Measurements from ENCODE around the gene FSHR. TPM values are rescaled to one million over a fixed set of nuclear protein-coding genes. Genes with fewer than 3 reads are reported as not detected.

The FSHR gene
- total RNA-seq, 1 donor, result not detected

DNA sequence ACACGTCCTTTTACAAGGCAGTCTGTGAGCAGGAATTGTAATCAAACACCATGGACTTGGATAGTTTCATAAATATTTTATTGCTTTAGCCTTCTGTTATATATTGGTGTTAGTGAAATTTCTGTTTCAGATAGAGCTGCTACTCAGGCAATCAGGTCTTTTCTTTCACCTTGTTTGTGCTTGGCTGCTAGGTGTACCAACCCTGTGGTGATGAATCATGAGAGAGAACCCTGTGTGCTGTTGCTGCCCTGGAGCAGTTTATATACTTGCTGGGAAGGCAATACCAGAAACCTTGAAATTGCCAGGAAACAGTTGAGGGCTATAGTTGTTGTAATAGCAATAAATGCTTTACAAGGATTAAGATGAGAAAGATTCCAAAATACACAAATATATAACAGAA is 84.5 kb downstream of the FSHR start:
- Histone ChIP-seq H3K4me3 (ENCODE audit: low read length) (no peak overlapping the region), H3K9me3 (ENCODE audit: low read depth, low read length) (no peaks in the 10 kb centered on the region), H3K27me3 (ENCODE audit: insufficient read depth, low read length) (no peaks in the 10 kb centered on the region), H3K4me1 (ENCODE audit: insufficient read depth, low read length) (no peaks in the 10 kb centered on the region)

DNA sequence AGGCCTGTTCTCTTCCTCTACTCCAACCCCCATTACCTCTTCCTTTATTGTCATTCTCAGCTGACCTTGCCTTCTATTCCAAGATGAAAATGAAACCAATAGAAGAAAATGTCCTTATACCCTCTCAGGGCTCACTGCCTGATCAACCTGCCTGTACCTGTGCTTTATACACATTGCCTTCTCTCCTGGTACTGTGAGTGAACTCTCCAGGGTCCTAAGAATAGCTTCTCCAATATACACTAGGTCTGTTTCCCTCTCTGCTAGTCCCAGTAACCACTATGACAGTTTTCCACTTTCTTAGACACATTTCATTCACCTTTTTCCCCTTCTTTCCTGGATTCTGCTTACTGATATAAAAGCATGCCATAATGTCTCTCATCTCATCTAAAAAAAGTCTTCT is 85.7 kb downstream of the FSHR start:
- H3K9me3 ChIP-seq (ENCODE audit: low read depth, low read length), result no peaks in the 10 kb centered on the region
- no peaks in the 10 kb centered on the region for H3K27me3 ChIP-seq (ENCODE audit: insufficient read depth, low read length)
- H3K4me3 ChIP-seq (ENCODE audit: low read length), result no peak overlapping the region
- H3K4me1 ChIP-seq (ENCODE audit: insufficient read depth, low read length), result no peaks in the 10 kb centered on the region

- Histone ChIP-seq H3K27me3 (ENCODE audit: insufficient read depth, low read length) (no peaks in the 10 kb centered on the region), H3K4me1 (ENCODE audit: insufficient read depth, low read length) (no peaks in the 10 kb centered on the region), H3K4me3 (ENCODE audit: low read length) (no peak overlapping the region), H3K9me3 (ENCODE audit: low read depth, low read length) (no peaks in the 10 kb centered on the region)
Observed at GRCh38 chr2:49067971-49068370, 86.3 kb downstream of the FSHR start.

- peaks cover 7% of the 10 kb centered on the region for H3K9me3 ChIP-seq (ENCODE audit: low read depth, low read length)
- no peak overlapping the region for H3K4me3 ChIP-seq (ENCODE audit: low read length)
- no peaks in the 10 kb centered on the region for H3K27me3 ChIP-seq (ENCODE audit: insufficient read depth, low read length)
- H3K4me1 ChIP-seq (ENCODE audit: insufficient read depth, low read length), result no peaks in the 10 kb centered on the region
Observed at GRCh38 chr2:49053156-49053555, 101.2 kb downstream of the FSHR start.

- H3K27me3 ChIP-seq (ENCODE audit: insufficient read depth, low read length), result no peaks in the 10 kb centered on the region
- H3K9me3 ChIP-seq (ENCODE audit: low read depth, low read length), result no peaks in the 10 kb centered on the region
- H3K4me1 ChIP-seq (ENCODE audit: insufficient read depth, low read length), result no peaks in the 10 kb centered on the region
- no peak overlapping the region for H3K4me3 ChIP-seq (ENCODE audit: low read length)
Observed at GRCh38 chr2:49050265-49050664, 104.0 kb downstream of the FSHR start.

DNA sequence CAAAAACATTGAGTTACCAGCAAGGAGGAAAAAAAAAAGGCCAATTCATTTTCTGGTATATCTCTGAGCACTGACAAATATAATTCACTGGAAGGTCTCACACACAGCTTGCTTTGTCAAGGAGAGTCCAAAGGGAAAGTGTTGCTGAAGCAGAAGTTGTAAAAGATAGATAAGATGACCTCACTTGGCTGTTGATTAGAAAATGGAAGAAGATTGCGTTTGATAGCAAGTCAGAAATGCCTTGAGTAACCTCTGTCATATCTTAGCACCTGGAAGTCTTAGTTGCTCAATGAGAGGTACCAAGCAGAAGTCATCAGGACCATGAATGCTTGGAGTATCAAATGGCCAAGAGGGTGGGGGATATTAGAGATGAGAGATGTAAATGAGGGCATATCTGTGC is 105.2 kb downstream of the FSHR start:
- Histone ChIP-seq H3K4me1 (ENCODE audit: insufficient read depth, low read length) (no peaks in the 10 kb centered on the region), H3K9me3 (ENCODE audit: low read depth, low read length) (no peaks in the 10 kb centered on the region), H3K27me3 (ENCODE audit: insufficient read depth, low read length) (no peaks in the 10 kb centered on the region), H3K4me3 (ENCODE audit: low read length) (no peak overlapping the region)

GRCh38 chr2:49045083-49045482 is 109.2 kb downstream of the FSHR start:
- no peak overlapping the region for H3K4me3 ChIP-seq (ENCODE audit: low read length)
- no peaks in the 10 kb centered on the region for H3K9me3 ChIP-seq (ENCODE audit: low read depth, low read length)
- no peaks in the 10 kb centered on the region for H3K4me1 ChIP-seq (ENCODE audit: insufficient read depth, low read length)
- H3K27me3 ChIP-seq (ENCODE audit: insufficient read depth, low read length), result no peaks in the 10 kb centered on the region

GRCh38 chr2:49044350-49045079 is 109.8 kb downstream of the FSHR start:
- Histone ChIP-seq H3K27me3 (ENCODE audit: insufficient read depth, low read length) (no peaks in the 10 kb centered on the region), H3K4me1 (ENCODE audit: insufficient read depth, low read length) (no peaks in the 10 kb centered on the region), H3K4me3 (ENCODE audit: low read length) (no peak overlapping the region), H3K9me3 (ENCODE audit: low read depth, low read length) (no peaks in the 10 kb centered on the region)

- Histone ChIP-seq H3K4me3 (ENCODE audit: low read length) (no peak overlapping the region), H3K27me3 (ENCODE audit: insufficient read depth, low read length) (no peaks in the 10 kb centered on the region), H3K9me3 (ENCODE audit: low read depth, low read length) (no peaks in the 10 kb centered on the region), H3K4me1 (ENCODE audit: insufficient read depth, low read length) (no peaks in the 10 kb centered on the region)
Observed at GRCh38 chr2:49043405-49043982, 110.8 kb downstream of the FSHR start.

DNA sequence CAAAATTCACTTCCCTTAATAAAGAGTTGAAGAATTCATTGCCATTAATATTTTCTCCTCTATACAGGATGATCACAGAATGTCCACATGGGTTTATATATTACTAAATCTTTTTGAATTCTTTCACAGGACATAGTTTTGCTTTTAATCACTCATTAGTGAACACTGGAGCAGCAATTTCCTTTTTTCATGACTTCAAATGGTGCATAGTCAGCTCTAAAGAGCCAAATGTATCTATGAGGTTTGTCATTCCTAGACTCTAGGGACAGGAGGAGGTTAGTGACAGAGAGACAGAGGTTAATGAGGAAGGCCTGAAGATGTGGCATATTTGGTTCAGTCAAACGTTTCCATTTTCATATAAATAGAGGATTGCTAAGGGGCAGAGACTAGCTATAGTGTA is 111.8 kb downstream of the FSHR start:
- Histone ChIP-seq H3K9me3 (ENCODE audit: low read depth, low read length) (no peaks in the 10 kb centered on the region), H3K27me3 (ENCODE audit: insufficient read depth, low read length) (no peaks in the 10 kb centered on the region), H3K4me3 (ENCODE audit: low read length) (no peak overlapping the region), H3K4me1 (ENCODE audit: insufficient read depth, low read length) (no peaks in the 10 kb centered on the region)

GRCh38 chr2:49041061-49041460 is 113.3 kb downstream of the FSHR start:
- H3K9me3 ChIP-seq (ENCODE audit: low read depth, low read length), result no peaks in the 10 kb centered on the region
- H3K4me3 ChIP-seq (ENCODE audit: low read length), result no peak overlapping the region
- H3K27me3 ChIP-seq (ENCODE audit: insufficient read depth, low read length), result no peaks in the 10 kb centered on the region
- H3K4me1 ChIP-seq (ENCODE audit: insufficient read depth, low read length), result no peaks in the 10 kb centered on the region

GRCh38 chr2:49037197-49037596 is 117.1 kb downstream of the FSHR start:
- Histone ChIP-seq H3K4me1 (ENCODE audit: insufficient read depth, low read length) (no peaks in the 10 kb centered on the region), H3K4me3 (ENCODE audit: low read length) (no peak overlapping the region), H3K9me3 (ENCODE audit: low read depth, low read length) (no peaks in the 10 kb centered on the region), H3K27me3 (ENCODE audit: insufficient read depth, low read length) (no peaks in the 10 kb centered on the region)

GRCh38 chr2:49035481-49035880 is 118.8 kb downstream of the FSHR start:
- no peak overlapping the region for H3K4me3 ChIP-seq (ENCODE audit: low read length)
- no peaks in the 10 kb centered on the region for H3K27me3 ChIP-seq (ENCODE audit: insufficient read depth, low read length)
- no peaks in the 10 kb centered on the region for H3K9me3 ChIP-seq (ENCODE audit: low read depth, low read length)
- H3K4me1 ChIP-seq (ENCODE audit: insufficient read depth, low read length), result no peaks in the 10 kb centered on the region

DNA sequence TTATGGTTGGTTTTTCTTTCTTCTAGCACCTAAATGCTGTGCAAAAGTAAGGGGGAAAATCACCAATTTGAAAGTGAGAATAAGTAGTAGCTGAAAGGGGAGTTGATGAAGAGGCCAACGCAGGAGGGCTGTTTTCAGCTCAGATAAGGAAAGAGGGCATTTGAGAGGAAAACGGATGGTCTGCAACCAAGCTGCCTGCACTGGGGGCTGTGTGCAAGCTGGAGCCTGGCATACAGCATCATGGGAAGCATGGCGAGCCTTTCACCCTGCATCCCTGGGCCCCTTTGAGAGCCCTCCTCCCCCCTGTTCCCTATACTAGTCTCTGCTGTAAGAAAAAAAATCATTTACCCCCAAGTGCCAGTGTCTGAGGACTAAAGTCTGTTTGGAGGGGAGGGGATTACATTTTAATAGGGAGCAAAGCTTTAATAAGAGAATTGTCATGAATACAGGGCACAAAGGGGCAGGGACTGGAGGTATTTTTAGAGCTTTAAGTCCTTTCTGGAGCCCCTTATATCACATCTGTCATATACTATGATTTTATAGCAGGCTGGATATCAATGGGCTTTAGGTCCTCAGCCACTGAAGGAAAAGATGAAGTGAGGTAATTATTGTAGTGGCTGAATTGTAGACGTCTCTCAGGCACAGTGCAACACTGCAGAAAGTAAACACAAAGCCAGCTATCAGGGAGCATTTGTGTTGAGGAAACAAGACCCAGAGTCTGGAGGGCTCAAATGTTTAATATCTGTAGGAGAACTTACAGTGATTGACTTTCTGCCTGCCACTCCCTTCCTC is 120.7 kb downstream of the FSHR start:
- Histone ChIP-seq H3K4me3 (ENCODE audit: low read length) (no peak overlapping the region), H3K27me3 (ENCODE audit: insufficient read depth, low read length) (no peaks in the 10 kb centered on the region), H3K4me1 (ENCODE audit: insufficient read depth, low read length) (no peaks in the 10 kb centered on the region), H3K9me3 (ENCODE audit: low read depth, low read length) (no peaks in the 10 kb centered on the region)

DNA sequence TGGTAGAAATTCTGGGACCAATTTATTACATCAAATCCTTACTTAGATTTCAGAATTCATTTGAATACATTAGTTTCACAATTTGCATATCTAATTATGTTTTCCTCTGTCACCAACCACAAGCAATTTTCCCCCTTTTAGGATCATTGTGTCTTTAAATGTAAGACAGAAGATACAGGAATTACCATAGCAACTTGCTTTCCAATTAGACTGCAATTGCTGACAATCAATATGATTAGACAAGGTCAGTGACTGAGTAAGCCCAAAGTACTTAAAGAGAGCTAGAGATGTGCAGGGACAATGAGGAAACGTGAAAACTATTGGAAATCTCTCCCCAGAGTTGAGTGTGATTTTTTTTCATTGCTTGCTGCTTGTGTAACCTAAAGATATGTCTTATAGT is 121.4 kb downstream of the FSHR start:
- no peaks in the 10 kb centered on the region for H3K27me3 ChIP-seq (ENCODE audit: insufficient read depth, low read length)
- no peaks in the 10 kb centered on the region for H3K4me1 ChIP-seq (ENCODE audit: insufficient read depth, low read length)
- H3K9me3 ChIP-seq (ENCODE audit: low read depth, low read length), result no peaks in the 10 kb centered on the region
- no peak overlapping the region for H3K4me3 ChIP-seq (ENCODE audit: low read length)
